HCT116 (cell line): ENCODE data around the gene ANXA4. TPM values are rescaled to one million over a fixed set of nuclear protein-coding genes. Genes with fewer than 3 reads are reported as not detected.

Experiments used
- ATAC-seq: fragments of 200-7000 bp; cut with Tn5 transposase; 2 replicates; pipeline ENCODE4 v1.9.1; 2020; ENCODE audit warnings: mild to moderate bottlenecking, moderate library complexity
- BruUV-seq: library from RNA; stranded (reverse); fragments of 400-500 nt; replicated peaks from 2 replicates; lab custom pipeline; 2021; lab: Mats Ljungman, UMichigan
- CTCF ChIA-PET: fragments of 300-600 bp; sonication (Branson Sonifier 250); formaldehyde crosslinking; loops from one replicate; lab custom pipeline; 2021; ENCODE audit warnings: antibody characterized with exemption; lab: Charles Lee
- POLR2A ChIA-PET: fragments of 300-600, 350-600 bp; sonication (Branson Sonifier 250); formaldehyde crosslinking; loops from one replicate; lab custom pipeline; 2021; ENCODE audit warnings: antibody characterized with exemption; lab: Charles Lee
- RAD21 ChIA-PET, 2 experiments: fragments of 300-600 bp; sonication (Branson Sonifier 250); formaldehyde crosslinking; loops; one replicate each; lab custom pipeline; 2023; ENCODE audit warnings: low total read pairs in 2 of 2; ENCODE audit not compliant: uncharacterized antibody in 2 of 2, unreplicated experiment in 2 of 2, low non-redundant PET in 1 of 2; lab: Charles Lee
- DNase-seq: peaks from one replicate; pipeline ENCODE4 v3.0.0-alpha.2; 2010; ENCODE audit warnings: low read depth, low spot score
- H2AFZ ChIP-seq: fragments of 200-600 bp; shearing (Covaris generic), sonication (generic); 2 replicates; pipeline ENCODE4 v1.6.1; 2017; ENCODE audit warnings: low read depth, mixed run types, mixed read lengths, antibody characterized with exemption, low read length; ENCODE audit not compliant: poor library complexity, severe bottlenecking
- H3K27ac ChIP-seq: 2 replicates; pipeline ENCODE4 v1.5.1; 2012; ENCODE audit warnings: low read depth, low read length
- H3K27me3 ChIP-seq: fragments of 200-600 bp; sonication (generic); 2 replicates; pipeline ENCODE4 v1.6.1; 2016; ENCODE audit warnings: mixed run types, low read length, mixed read lengths; ENCODE audit not compliant: insufficient read depth
- H3K36me3 ChIP-seq, 2 experiments: fragments of 200-500 bp in 1 of 2; fragments of 200-600 bp in 1 of 2; sonication (Bioruptor generic) in 1 of 2; sonication (generic) in 1 of 2; 2 replicates each; pipeline versions ENCODE4 v1.5.1 to v1.6.1; 2014 to 2016; ENCODE audit warnings: low read length in 2 of 2, inconsistent platforms in 1 of 2, mixed read lengths in 1 of 2, mixed run types in 1 of 2; ENCODE audit not compliant: insufficient read depth in 2 of 2, control insufficient read depth in 1 of 2
- H3K4me1 ChIP-seq, 2 experiments: fragments of 200-600 bp in 1 of 2; sonication (generic) in 1 of 2; 2 replicates each; pipeline versions ENCODE4 v1.5.1 to v1.6.1; 2012 to 2017; ENCODE audit warnings: low read length in 2 of 2, inconsistent platforms in 1 of 2, mild to moderate bottlenecking in 1 of 2, mixed read lengths in 1 of 2, mixed run types in 1 of 2, moderate library complexity in 1 of 2; ENCODE audit not compliant: insufficient read depth in 2 of 2, control insufficient read depth in 1 of 2
- H3K4me2 ChIP-seq: fragments of 200-600 bp; sonication (generic); 2 replicates; pipeline ENCODE4 v1.6.1; 2017; ENCODE audit warnings: mixed run types, low read length, mixed read lengths
- H3K4me3 ChIP-seq, 2 experiments: fragments of 200-600 bp in 1 of 2; sonication (generic) in 1 of 2; replicated peaks in 1 of 2; 2 replicates each; pipeline ENCODE4 v1.5.1; 2011 to 2016; ENCODE audit warnings: low read length in 2 of 2, control low read depth in 1 of 2, low read depth in 1 of 2, mild to moderate bottlenecking in 1 of 2, mixed read lengths in 1 of 2, mixed run types in 1 of 2
- H3K79me2 ChIP-seq: fragments of 200-600 bp; sonication (generic); 2 replicates; pipeline ENCODE4 v1.6.1; 2017; ENCODE audit warnings: mild to moderate bottlenecking, mixed run types, low read length, moderate library complexity, mixed read lengths; ENCODE audit not compliant: insufficient read depth
- H3K9ac ChIP-seq: fragments of 200-600 bp; sonication (generic); 2 replicates; pipeline ENCODE4 v1.6.1; 2016; ENCODE audit warnings: low read length, mixed read lengths
- H3K9me2 ChIP-seq: fragments of 200-600 bp; sonication (generic), shearing (Covaris generic); 2 replicates; pipeline ENCODE4 v1.6.1; 2017; ENCODE audit warnings: mixed run types, mild to moderate bottlenecking, moderate library complexity; ENCODE audit not compliant: insufficient read depth
- H3K9me3 ChIP-seq, 2 experiments: fragments of 200-500 bp in 1 of 2; fragments of 200-600 bp in 1 of 2; sonication (Bioruptor generic) in 1 of 2; sonication (generic) in 1 of 2; 2 replicates each; pipeline ENCODE4 v1.6.1; 2014 to 2017; ENCODE audit warnings: low read length in 2 of 2, mixed read lengths in 2 of 2, inconsistent platforms in 1 of 2, low read depth in 1 of 2, mild to moderate bottlenecking in 1 of 2, mixed run types in 1 of 2, moderate library complexity in 1 of 2; ENCODE audit not compliant: control insufficient read depth in 1 of 2, insufficient read depth in 1 of 2
- H4K20me1 ChIP-seq: fragments of 200-600 bp; sonication (generic), shearing (Covaris generic); 2 replicates; pipeline ENCODE4 v1.6.1; 2017; ENCODE audit warnings: mixed run types, mild to moderate bottlenecking, moderate library complexity; ENCODE audit not compliant: insufficient read depth
- ATF3 ChIP-seq: IDR thresholded peaks from 2 replicates; pipeline ENCODE4 v1.6.1; 2012
- ELF1 ChIP-seq: IDR thresholded peaks from 2 replicates; pipeline ENCODE4 v1.6.1; 2012; ENCODE audit warnings: low read depth, borderline replicate concordance
- EZH2 ChIP-seq: fragments of 200-600 bp; sonication (generic); IDR thresholded peaks from 2 replicates; pipeline ENCODE4 v1.6.1; 2017; ENCODE audit warnings: antibody characterized with exemption, mixed run types
- JUND ChIP-seq: IDR thresholded peaks from 2 replicates; pipeline ENCODE4 v1.6.1; 2012
- MAX ChIP-seq: IDR thresholded peaks from 2 replicates; pipeline ENCODE4 v1.6.1; 2012
- RAD21 ChIP-seq: IDR thresholded peaks from 2 replicates; pipeline ENCODE4 v1.6.1; 2012; ENCODE audit warnings: low read depth, mild to moderate bottlenecking
- REST ChIP-seq: IDR thresholded peaks from 2 replicates; pipeline ENCODE4 v1.6.1; 2012; ENCODE audit warnings: low read depth
- SIN3A ChIP-seq: IDR thresholded peaks from 2 replicates; pipeline ENCODE4 v1.6.1; 2012; ENCODE audit warnings: low read depth
- SP1 ChIP-seq: IDR thresholded peaks from 2 replicates; pipeline ENCODE4 v1.6.1; 2012; ENCODE audit warnings: low read depth
- SRF ChIP-seq: IDR thresholded peaks from 2 replicates; pipeline ENCODE4 v1.6.1; 2012; ENCODE audit warnings: low read depth
- TCF7L2 ChIP-seq: IDR thresholded peaks from 2 replicates; pipeline ENCODE4 v1.7.0; 2011; ENCODE audit warnings: borderline replicate concordance, inconsistent platforms; ENCODE audit not compliant: insufficient read depth, insufficient read length; ENCODE audit errors: extremely low read depth
- YY1 ChIP-seq: IDR thresholded peaks from 2 replicates; pipeline ENCODE4 v1.6.1; 2011; ENCODE audit warnings: low read length, low read depth, moderate library complexity, mild to moderate bottlenecking; ENCODE audit not compliant: insufficient replicate concordance; ENCODE audit errors: extremely low read depth
- ZBTB33 ChIP-seq: IDR thresholded peaks from 2 replicates; pipeline ENCODE4 v1.6.1; 2011; ENCODE audit warnings: mild to moderate bottlenecking, low read length, moderate library complexity; ENCODE audit not compliant: insufficient replicate concordance; ENCODE audit errors: extremely low read depth
- ZFX ChIP-seq: fragments of 450-650 bp; IDR thresholded peaks from 2 replicates; pipeline ENCODE4 v1.6.1; 2017
- ZNF274 ChIP-seq: fragments of 200-500 bp; sonication (Bioruptor generic); IDR thresholded peaks from 2 replicates; pipeline ENCODE4 v1.6.1; 2014; ENCODE audit warnings: mild to moderate bottlenecking, low read depth, low read length, inconsistent platforms
- intact Hi-C: fragments of 100-400 bp; cut with micrococcal nuclease; formaldehyde crosslinking; loops from 2 replicates; pipeline ENCODE4 v1.10.0; 2022
- total RNA-seq: library from RNA; stranded (reverse); gene quantifications from one replicate; pipeline ENCODE4 v1.2.1, GENCODE V29; 2021; ENCODE audit not compliant: unreplicated experiment

ANXA4 gene
- total RNA-seq, 1 experiment from 2014 or later = 64.6 TPM

GRCh38 chr2:69837533-69837932 lies 95.6 kb downstream of the ANXA4 start:
- Histone ChIP-seq H3K27me3 (no peaks in the 10 kb centered on the region), H3K36me3 (no peaks in the 10 kb centered on the region; a peak in 2 of 4 replicates), H4K20me1 (no peaks in the 10 kb centered on the region), H2AFZ (no peak overlapping the region), H3K9me3 (no peaks in the 10 kb centered on the region), H3K27ac (no peak overlapping the region), H3K9ac (no peak overlapping the region), H3K4me1 (no peaks in the 10 kb centered on the region), H3K9me2 (no peaks in the 10 kb centered on the region), H3K79me2 (peaks cover 35% of the 10 kb centered on the region), H3K4me3 (no peak overlapping the region), H3K4me2 (no peak overlapping the region)
- ChIA-PET RAD21 (no interaction called here), POLR2A (no interaction called here), CTCF (no interaction called here)
- TF ChIP-seq ATF3 (no peak), EZH2 (no peak), JUND (no peak), YY1 (no peak), ZBTB33 (no peak), RAD21 (no peak), SP1 (no peak), ELF1 (no peak), ZNF274 (no peak), REST (no peak), ZFX (no peak), SIN3A (no peak), MAX (no peak), TCF7L2 (no peak), SRF (no peak)
- no peak for DNase-seq
- no peak for ATAC-seq
- intact Hi-C loops = no loop called here
- BruUV-seq = no TSS peak
